Neuronal stem cell (in vitro differentiated cells): ENCODE results near the gene PCDHGA8.
"Not testable (repeated sequence)": the region's sequence is repeated elsewhere in the genome, so short reads cannot be mapped to it uniquely, and the experiment has no call there.

Experiments
- DNase-seq: peaks from one replicate; pipeline ENCODE4 v3.0.0-alpha.2; 2013; ENCODE audit warnings: low spot score
- H2AFZ ChIP-seq: one replicate; pipeline ENCODE4 v1.6.1; 2013; ENCODE audit warnings: mild to moderate bottlenecking, low read length, inconsistent platforms
- H2AK5ac ChIP-seq: 2 replicates; pipeline ENCODE4 v1.6.1; 2013; ENCODE audit warnings: low read depth, mild to moderate bottlenecking, inconsistent platforms, low read length, moderate library complexity, mixed read lengths
- H2BK120ac ChIP-seq: 2 replicates; pipeline ENCODE4 v1.6.1; 2013; ENCODE audit warnings: low read depth, mild to moderate bottlenecking, inconsistent platforms, low read length, moderate library complexity, mixed read lengths
- H2BK12ac ChIP-seq: one replicate; pipeline ENCODE4 v1.6.1; 2013; ENCODE audit warnings: low read length, inconsistent platforms
- H2BK15ac ChIP-seq: 2 replicates; pipeline ENCODE4 v1.6.1; 2013; ENCODE audit warnings: mild to moderate bottlenecking, low read length, inconsistent platforms, mixed read lengths
- H2BK5ac ChIP-seq: one replicate; pipeline ENCODE4 v1.6.1; 2013; ENCODE audit warnings: inconsistent platforms, mild to moderate bottlenecking, low read length, moderate library complexity
- H3K14ac ChIP-seq: one replicate; pipeline ENCODE4 v1.6.1; 2013; ENCODE audit warnings: low read length, inconsistent platforms
- H3K18ac ChIP-seq: 2 replicates; pipeline ENCODE4 v1.6.1; 2013; ENCODE audit warnings: low read length, inconsistent platforms
- H3K23ac ChIP-seq: 2 replicates; pipeline ENCODE4 v1.6.1; 2013; ENCODE audit warnings: low read depth, mild to moderate bottlenecking, mixed read lengths, low read length, inconsistent platforms; ENCODE audit not compliant: poor library complexity
- H3K27ac ChIP-seq: replicated peaks from 3 replicates; pipeline ENCODE4 v1.5.1; 2013; ENCODE audit warnings: low read length, inconsistent platforms
- H3K27me3 ChIP-seq, 3 experiments: 2 replicates each; pipeline ENCODE4 v1.6.1; 2013; ENCODE audit warnings: low read length in 3 of 3, mild to moderate bottlenecking in 2 of 3, inconsistent platforms in 1 of 3, low read depth in 1 of 3, mixed read lengths in 1 of 3, moderate library complexity in 1 of 3; ENCODE audit not compliant: control insufficient read depth in 3 of 3, insufficient read depth in 3 of 3
- H3K36me3 ChIP-seq, 2 donors: replicated peaks in 1 of 2; 2 replicates each; pipeline ENCODE4 v1.6.1; 2013; ENCODE audit warnings: low read length in 2 of 2; ENCODE audit not compliant: control insufficient read depth in 2 of 2, insufficient read depth in 2 of 2
- H3K4ac ChIP-seq: 2 replicates; pipeline ENCODE4 v1.6.1; 2013; ENCODE audit warnings: inconsistent platforms, mild to moderate bottlenecking, low read length, moderate library complexity
- H3K4me1 ChIP-seq, 2 donors: 1 replicate in 1 of 2; 2 replicates in 1 of 2; pipeline ENCODE4 v1.6.1; 2013; ENCODE audit warnings: low read length in 2 of 2, low read depth in 1 of 2; ENCODE audit not compliant: control insufficient read depth in 2 of 2, insufficient read depth in 1 of 2
- H3K4me2 ChIP-seq: one replicate; pipeline ENCODE4 v1.6.1; 2013; ENCODE audit warnings: mild to moderate bottlenecking, low read length, inconsistent platforms; ENCODE audit not compliant: insufficient read depth, poor library complexity, severe bottlenecking
- H3K4me3 ChIP-seq, 2 donors: 2 replicates each; pipeline ENCODE4 v1.5.1; 2013; ENCODE audit warnings: low read length in 2 of 2, mild to moderate bottlenecking in 2 of 2, inconsistent platforms in 1 of 2, moderate library complexity in 1 of 2
- H3K79me1 ChIP-seq: one replicate; pipeline ENCODE4 v1.6.1; 2013; ENCODE audit warnings: low read depth, mild to moderate bottlenecking, inconsistent platforms, low read length, moderate library complexity
- H3K9ac ChIP-seq: one replicate; pipeline ENCODE4 v1.6.1; 2013; ENCODE audit warnings: mild to moderate bottlenecking, low read depth, low read length, inconsistent platforms; ENCODE audit not compliant: poor library complexity
- H3K9me3 ChIP-seq, 2 donors: replicated peaks in 1 of 2; 2 replicates each; pipeline versions ENCODE3 to v1.6.1; 2013; ENCODE audit warnings: low read length in 2 of 2, mild to moderate bottlenecking in 2 of 2, inconsistent platforms in 1 of 2, low read depth in 1 of 2, mixed read lengths in 1 of 2, moderate library complexity in 1 of 2; ENCODE audit not compliant: control insufficient read depth in 2 of 2, insufficient read depth in 1 of 2
- H4K8ac ChIP-seq: one replicate; pipeline ENCODE4 v1.6.1; 2013; ENCODE audit warnings: low read depth, mild to moderate bottlenecking, inconsistent platforms, low read length, moderate library complexity
- H4K91ac ChIP-seq: one replicate; pipeline ENCODE4 v1.6.1; 2013; ENCODE audit warnings: low read length, low read depth, mild to moderate bottlenecking, inconsistent platforms; ENCODE audit not compliant: poor library complexity
- WGBS, 2 donors: extraction: QIAGEN DNeasy Blood & Tissue Kit; methylation state at CpG; one replicate each; pipeline ENCODE4 v1.1.7; 2013; ENCODE audit warnings: missing lambda C conversion rate in 2 of 2, mixed read lengths in 1 of 2; ENCODE audit not compliant: insufficient read length in 2 of 2, insufficient replicate concordance in 1 of 2; ENCODE audit errors: extremely low coverage in 2 of 2; 5-methylcytosine and 5-hydroxymethylcytosine counted together

PCDHGA8 gene

DNA sequence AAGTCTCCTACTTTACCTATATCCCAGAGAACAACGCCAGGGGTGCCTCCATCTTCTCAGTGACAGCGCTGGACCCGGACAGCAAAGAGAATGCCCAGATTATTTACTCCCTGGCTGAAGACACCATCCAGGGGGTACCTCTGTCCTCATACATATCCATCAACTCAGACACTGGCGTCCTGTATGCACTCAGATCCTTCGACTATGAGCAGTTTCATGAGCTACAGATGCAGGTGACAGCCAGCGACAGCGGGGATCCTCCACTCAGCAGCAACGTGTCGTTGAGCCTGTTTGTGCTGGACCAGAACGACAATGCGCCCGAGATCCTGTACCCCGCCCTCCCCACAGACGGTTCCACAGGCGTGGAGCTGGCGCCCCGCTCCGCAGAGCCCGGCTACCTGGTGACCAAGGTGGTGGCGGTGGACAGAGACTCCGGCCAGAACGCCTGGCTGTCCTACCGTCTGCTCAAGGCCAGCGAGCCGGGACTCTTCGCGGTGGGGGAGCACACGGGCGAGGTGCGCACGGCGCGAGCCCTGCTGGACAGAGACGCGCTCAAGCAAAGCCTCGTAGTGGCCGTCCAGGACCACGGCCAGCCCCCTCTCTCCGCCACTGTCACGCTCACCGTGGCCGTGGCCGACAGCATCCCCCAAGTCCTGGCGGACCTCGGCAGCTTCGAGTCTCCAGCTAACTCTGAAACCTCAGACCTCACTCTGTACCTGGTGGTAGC, 22.3 kb downstream of the PCDHGA8 start:
- not testable (repeated sequence) for H3K4ac ChIP-seq, H3K9ac ChIP-seq, DNase-seq, H3K18ac ChIP-seq, H2BK5ac ChIP-seq, H2AK5ac ChIP-seq, H2BK12ac ChIP-seq, H3K4me3 ChIP-seq, H4K8ac ChIP-seq, H2BK120ac ChIP-seq, H3K14ac ChIP-seq, H3K23ac ChIP-seq, H3K4me1 ChIP-seq, H3K79me1 ChIP-seq, H2AFZ ChIP-seq, H2BK15ac ChIP-seq, H3K27ac ChIP-seq, H4K91ac ChIP-seq, H3K27me3 ChIP-seq, H3K4me2 ChIP-seq
- Histone ChIP-seq H3K9me3 (peaks cover 54 to 96% of the 10 kb centered on the region in 2 donors), H3K36me3 (peaks cover 32 to 64% of the 10 kb centered on the region in 2 donors)
- WGBS, 2 donors, result no CpG with 5 or more reads among the region's 46 CpGs

- not testable (repeated sequence) for DNase-seq, H3K23ac ChIP-seq, H4K91ac ChIP-seq, H3K18ac ChIP-seq, H3K79me1 ChIP-seq, H4K8ac ChIP-seq, H3K4me3 ChIP-seq, H3K27ac ChIP-seq, H2BK15ac ChIP-seq, H3K14ac ChIP-seq, H3K4ac ChIP-seq, H2BK5ac ChIP-seq, H2AK5ac ChIP-seq, H3K9ac ChIP-seq, H2BK12ac ChIP-seq, H3K4me1 ChIP-seq, H3K4me2 ChIP-seq, H3K27me3 ChIP-seq, H2BK120ac ChIP-seq, H2AFZ ChIP-seq
- Histone ChIP-seq H3K36me3 (peaks cover 32 to 66% of the 10 kb centered on the region in 2 donors), H3K9me3 (peaks cover 53 to 96% of the 10 kb centered on the region in 2 donors)
- no CpG with 5 or more reads among the region's 24 CpGs for WGBS, 2 donors
Observed at GRCh38 chr5:141415275-141415618, 22.8 kb downstream of the PCDHGA8 start.

DNA sequence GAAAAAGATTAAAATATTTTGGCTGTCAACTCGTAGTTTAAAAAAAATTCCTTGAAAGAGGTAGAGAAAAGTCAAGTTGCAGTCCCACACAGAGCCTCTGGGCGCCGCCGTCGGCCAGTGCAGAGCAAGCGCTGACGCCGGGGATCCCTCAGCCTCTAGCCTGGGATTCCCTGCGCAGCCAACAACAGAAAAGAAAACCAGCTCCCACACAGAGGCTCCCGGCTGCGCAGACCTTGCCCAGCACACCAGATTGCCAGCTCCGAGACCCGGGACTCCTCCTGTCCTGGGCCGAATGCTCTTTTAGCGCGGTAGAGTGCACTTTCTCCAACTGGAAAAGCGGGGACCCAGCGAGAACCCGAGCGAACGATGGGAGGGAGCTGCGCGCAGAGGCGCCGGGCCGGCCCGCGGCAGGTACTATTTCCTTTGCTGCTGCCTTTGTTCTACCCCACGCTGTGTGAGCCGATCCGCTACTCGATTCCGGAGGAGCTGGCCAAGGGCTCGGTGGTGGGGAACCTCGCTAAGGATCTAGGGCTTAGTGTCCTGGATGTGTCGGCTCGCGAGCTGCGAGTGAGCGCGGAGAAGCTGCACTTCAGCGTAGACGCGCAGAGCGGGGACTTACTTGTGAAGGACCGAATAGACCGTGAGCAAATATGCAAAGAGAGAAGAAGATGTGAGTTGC, 25.2 kb downstream of the PCDHGA8 start, which contains the start of gene PCDHGB7:
TSS of gene PCDHGB7 (plus strand) at position 184 of the 679 bp plus-strand sequence. CDS start at position 367, 183 bp downstream.
- H2BK120ac ChIP-seq, H2BK12ac ChIP-seq, H2BK15ac ChIP-seq, H2AK5ac ChIP-seq, H3K23ac ChIP-seq, H3K14ac ChIP-seq, H3K4me2 ChIP-seq, H4K91ac ChIP-seq, H3K4ac ChIP-seq, H3K79me1 ChIP-seq, H3K27ac ChIP-seq, H4K8ac ChIP-seq, H2BK5ac ChIP-seq, H3K27me3 ChIP-seq, H3K9ac ChIP-seq, H3K4me1 ChIP-seq: not testable (repeated sequence)
- Histone ChIP-seq H3K4me3 (peak within 1 kb of the TSS; percentile 45 to 71), H3K9me3 (peaks cover 62 to 97% of the 10 kb centered on the region in 2 donors), H2AFZ (peak within 1 kb of the TSS; percentile 55), H3K18ac (peak within 1 kb of the TSS; percentile 54), H3K36me3 (peaks cover 47 to 71% of the 10 kb centered on the region in 2 donors)
- WGBS, 2 donors, result no CpG with 5 or more reads among the region's 47 CpGs
- peak; percentile 38 for DNase-seq
